T-cell (primary cell): ENCODE data around the gene FBXO31. TPM values are rescaled to one million over a fixed set of nuclear protein-coding genes. Genes with fewer than 3 reads are reported as not detected.
"Not testable (repeated sequence)": the region's sequence is repeated elsewhere in the genome, so short reads cannot be mapped to it uniquely, and the experiment has no call there.

ENCODE experiments used
- ATAC-seq, 4 experiments: fragments of 200-7000 bp in 3 of 4; fragments of 150-1000 bp in 1 of 4; cut with Tn5 transposase; replicated peaks in 1 of 4; 1 replicate in 3 of 4; 2 replicates in 1 of 4; pipeline ENCODE4 v1.10.0; 2021; ENCODE audit warnings: moderate library complexity in 3 of 4, mild to moderate bottlenecking in 2 of 4, moderate number of reproducible peaks in 1 of 4
- CTCF ChIA-PET, 2 donors: fragments of 300-600 bp; sonication (Branson Sonifier 250); formaldehyde crosslinking; loops; one replicate each; lab custom pipeline; 2022; ENCODE audit warnings: antibody characterized with exemption in 2 of 2; lab: Charles Lee
- POLR2A ChIA-PET, 2 donors: fragments of 300-600 bp; sonication (Branson Sonifier 250); formaldehyde crosslinking; loops; one replicate each; lab custom pipeline; 2022; ENCODE audit warnings: antibody characterized with exemption in 2 of 2; lab: Charles Lee
- DNase-seq, 35 experiments: peaks; one replicate each; pipeline versions ENCODE4 v3.0.0 to v3.0.0-alpha.2; 2013 to 2023
- H3K27ac ChIP-seq: one replicate; pipeline ENCODE4 v1.5.1; 2013; ENCODE audit warnings: low read length
- H3K27me3 ChIP-seq, 2 experiments: replicated peaks in 1 of 2; 1 replicate in 1 of 2; 2 replicates in 1 of 2; pipeline versions ENCODE4 v1.6.1 to v1.7.0; 2013; ENCODE audit warnings: low read length in 1 of 2, mixed read lengths in 1 of 2; ENCODE audit not compliant: control insufficient read depth in 2 of 2, insufficient read depth in 2 of 2; ENCODE audit errors: extremely low read depth in 1 of 2
- H3K36me3 ChIP-seq, 2 donors: 1 replicate in 1 of 2; 2 replicates in 1 of 2; pipeline versions ENCODE4 v1.6.1 to v1.7.0; 2013; ENCODE audit warnings: low read length in 1 of 2; ENCODE audit not compliant: control insufficient read depth in 2 of 2, insufficient read depth in 1 of 2; ENCODE audit errors: extremely low read depth in 1 of 2
- H3K4me1 ChIP-seq, 2 experiments: 1 replicate in 1 of 2; 2 replicates in 1 of 2; pipeline versions ENCODE4 v1.6.1 to v1.7.0; 2013; ENCODE audit warnings: low read length in 2 of 2, mixed read lengths in 1 of 2; ENCODE audit not compliant: insufficient read depth in 2 of 2, control insufficient read depth in 1 of 2; ENCODE audit errors: extremely low read depth in 1 of 2
- H3K4me3 ChIP-seq, 2 donors: 1 replicate in 1 of 2; 2 replicates in 1 of 2; pipeline versions ENCODE4 v1.5.1 to v1.7.0; 2013; ENCODE audit warnings: mild to moderate bottlenecking in 2 of 2, low read length in 1 of 2, moderate library complexity in 1 of 2; ENCODE audit not compliant: control insufficient read depth in 1 of 2; ENCODE audit errors: extremely low read depth in 1 of 2
- H3K9me3 ChIP-seq: 2 replicates; pipeline ENCODE4 v1.7.0; 2013
- H3K27ac Mint-ChIP-seq, 2 donors: one replicate each; pipeline ENCODE4 v1.8.0; 2020 to 2021; ENCODE audit warnings: mild to moderate bottlenecking in 2 of 2, mixed read lengths in 2 of 2
- H3K27me3 Mint-ChIP-seq, 2 donors: one replicate each; pipeline ENCODE4 v1.8.0; 2021 to 2022; ENCODE audit warnings: mixed read lengths in 2 of 2
- H3K36me3 Mint-ChIP-seq: one replicate; pipeline ENCODE4 v1.8.0; 2021; ENCODE audit warnings: mixed read lengths
- H3K4me1 Mint-ChIP-seq, 3 donors: one replicate each; pipeline ENCODE4 v1.8.0; 2020 to 2022; ENCODE audit warnings: mixed read lengths in 3 of 3, mild to moderate bottlenecking in 1 of 3
- H3K4me3 Mint-ChIP-seq, 3 donors: one replicate each; pipeline ENCODE4 v1.8.0; 2020 to 2022; ENCODE audit warnings: mild to moderate bottlenecking in 3 of 3, mixed read lengths in 3 of 3, moderate library complexity in 3 of 3
- H3K9me3 Mint-ChIP-seq, 3 donors: one replicate each; pipeline ENCODE4 v1.8.0; 2020 to 2022; ENCODE audit warnings: mixed read lengths in 3 of 3
- WGBS: methylation state at CpG from one replicate; pipeline ENCODE4 v1.1.5; 2013; ENCODE audit warnings: missing lambda C conversion rate; ENCODE audit not compliant: insufficient coverage; 5-methylcytosine and 5-hydroxymethylcytosine counted together
- total RNA-seq, 35 experiments: library from RNA in 6 of 35; stranded (reverse) in 6 of 35; fragments of 120-200 nt in 1 of 35; gene quantifications; one replicate each; pipeline versions ENCODE4 v1.2.1 to v1.2.4 and lab custom pipeline; 2013 to 2026

The FBXO31 gene
- total RNA-seq, 5 donors from 2014 or later (not counting 1 experiment from before 2014, with no cell fraction given), result 34.7 to 67.2 (median 55.6) TPM

DNA sequence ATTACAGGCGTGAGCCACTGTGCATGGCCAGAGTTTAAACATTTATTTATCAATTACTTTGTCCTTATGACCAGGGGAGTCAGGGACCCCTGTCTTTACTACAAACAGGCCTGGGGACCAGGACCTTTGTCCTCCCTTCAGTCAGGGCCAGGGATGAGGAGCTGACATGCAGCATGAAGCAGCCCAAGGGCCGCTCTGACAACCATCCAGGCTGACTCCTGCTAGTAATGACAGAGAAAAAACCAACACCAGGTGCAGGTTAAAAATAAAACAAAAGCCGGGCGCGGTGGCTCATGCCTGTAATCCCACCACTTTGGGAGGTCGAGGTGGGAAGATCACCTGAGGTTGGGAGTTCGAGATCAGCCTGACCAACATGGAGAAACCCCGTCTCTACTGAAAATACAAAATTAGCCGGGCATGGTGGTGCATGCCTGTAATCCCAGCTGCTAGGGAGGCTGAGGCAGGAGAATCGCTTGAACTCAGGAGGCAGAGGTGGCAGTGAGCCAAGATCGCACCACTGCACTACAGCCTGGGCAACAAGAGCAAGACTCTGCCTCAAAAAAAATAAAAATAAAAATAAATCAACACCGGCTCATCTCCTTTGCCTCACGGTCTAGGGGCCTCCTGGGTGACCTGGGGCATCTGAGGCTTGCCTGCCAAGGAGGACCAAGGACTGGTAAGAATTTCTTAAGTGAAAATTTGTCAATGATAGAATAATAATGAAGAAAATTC, 20.6 kb downstream of the FBXO31 start:
- POLR2A ChIA-PET, H3K27ac Mint-ChIP-seq, H3K27ac ChIP-seq, ATAC-seq, H3K4me3 Mint-ChIP-seq, H3K27me3 ChIP-seq, H3K9me3 ChIP-seq, H3K9me3 Mint-ChIP-seq, DNase-seq, H3K4me3 ChIP-seq, H3K27me3 Mint-ChIP-seq, H3K4me1 ChIP-seq: not testable (repeated sequence)
- CTCF ChIA-PET, result interaction anchor here in 1 of 2 donors (0.6 kb wide), 1 partner anchor 32 kb away, joined by 4 read pairs; no protein-coding TSS in a partner anchor
- H3K36me3 Mint-ChIP-seq, result peaks cover 39% of the 10 kb centered on the region
- H3K36me3 ChIP-seq, result peaks cover 3 to 45% of the 10 kb centered on the region in 2 donors
- 98% methylated on average over 4 of the region's 13 CpGs for WGBS
- peaks cover 26 to 37% (median 27%) of the 10 kb centered on the region in 3 donors for H3K4me1 Mint-ChIP-seq

DNA sequence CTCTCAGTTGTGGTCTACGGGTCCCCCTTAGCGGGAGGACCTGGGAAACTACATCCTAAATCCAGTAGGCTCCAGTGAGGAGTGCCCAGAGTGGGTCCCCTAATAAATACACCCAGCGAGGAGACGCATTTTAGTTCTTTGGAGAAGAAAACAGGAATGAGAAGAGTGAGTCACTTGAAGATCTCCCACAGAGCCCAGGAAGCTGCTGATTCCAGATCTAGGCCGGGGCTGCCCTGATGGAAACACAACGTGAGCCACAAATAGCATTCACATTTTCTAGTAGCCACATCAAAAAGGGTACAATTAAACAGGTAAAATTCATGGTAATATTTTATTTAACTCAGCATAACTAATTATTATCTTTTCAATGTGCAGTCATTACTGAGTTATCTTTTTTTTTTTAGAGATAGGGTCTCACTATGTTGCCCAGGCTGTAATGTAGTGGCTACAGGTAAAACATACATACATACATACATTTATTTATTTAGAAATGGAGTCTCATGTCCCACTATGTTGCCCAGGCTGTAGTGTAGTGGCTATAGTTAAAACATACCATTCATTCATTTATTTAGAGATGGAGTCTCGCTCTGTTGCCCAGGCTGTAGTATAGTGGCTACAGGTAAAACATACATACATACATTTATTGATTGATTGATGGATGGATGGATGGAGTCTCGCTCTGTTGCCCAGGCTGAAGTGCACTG, 21.5 kb downstream of the FBXO31 start:
- no peaks in the 10 kb centered on the region for H3K27me3 ChIP-seq
- WGBS, result 100% methylated on average over 1 of the region's 8 CpGs
- H3K4me3 Mint-ChIP-seq, result no peak overlapping the region
- H3K27ac Mint-ChIP-seq, result no peak overlapping the region
- H3K9me3 Mint-ChIP-seq, result no peaks in the 10 kb centered on the region
- ATAC-seq (no peak), DNase-seq (no peak)
- CTCF ChIA-PET, result no interaction called here
- H3K27me3 Mint-ChIP-seq, result no peaks in the 10 kb centered on the region
- H3K36me3 ChIP-seq, result peaks cover 3 to 51% of the 10 kb centered on the region in 2 donors
- H3K4me3 ChIP-seq, result no peak overlapping the region
- POLR2A ChIA-PET, result no interaction called here
- H3K4me1 ChIP-seq, result peaks cover 0 to 6% of the 10 kb centered on the region in 2 experiments
- H3K36me3 Mint-ChIP-seq, result peaks cover 40% of the 10 kb centered on the region
- no peak overlapping the region for H3K27ac ChIP-seq
- H3K9me3 ChIP-seq, result no peaks in the 10 kb centered on the region
- peaks cover 19 to 28% (median 22%) of the 10 kb centered on the region in 3 donors for H3K4me1 Mint-ChIP-seq

DNA sequence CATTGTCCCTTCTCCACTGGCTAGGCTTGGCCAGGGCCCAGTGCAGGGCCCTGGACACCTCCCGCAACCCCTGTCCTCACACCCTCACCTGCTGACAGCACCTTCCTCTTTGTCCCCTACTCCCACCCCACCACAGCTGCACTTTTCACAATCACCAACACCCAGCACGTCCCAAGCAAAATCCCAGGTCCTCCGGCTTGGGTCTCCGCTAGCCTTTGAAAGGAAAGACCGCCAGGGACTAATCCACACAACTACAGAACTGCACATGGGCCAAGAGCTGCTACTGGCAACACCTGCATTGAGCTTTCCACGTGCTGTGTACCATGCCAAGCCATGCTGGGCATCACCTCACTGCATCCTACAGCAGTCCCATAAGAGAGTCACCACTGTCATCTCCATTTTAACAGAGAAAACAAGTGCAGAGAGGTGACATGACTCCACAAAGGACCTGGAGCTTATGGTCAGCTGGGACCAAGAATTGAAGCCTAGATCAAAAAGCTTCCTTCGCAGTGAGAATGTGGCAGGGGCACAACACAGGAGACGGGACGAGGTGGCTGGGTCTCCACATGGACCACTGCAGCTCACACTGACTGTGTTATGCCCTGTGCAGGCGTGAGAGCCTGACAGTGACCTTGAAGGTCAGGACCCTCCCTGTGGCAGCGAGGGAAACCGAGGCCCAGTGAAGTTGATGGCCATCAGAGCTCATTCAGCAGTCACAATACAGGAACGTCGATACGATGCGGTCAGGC, 22.5 kb downstream of the FBXO31 start:
- Histone ChIP-seq H3K4me3 (no peak overlapping the region), H3K4me1 (peaks cover 0 to 6% of the 10 kb centered on the region in 2 experiments), H3K27me3 (no peaks in the 10 kb centered on the region), H3K27ac (no peak overlapping the region), H3K9me3 (no peaks in the 10 kb centered on the region), H3K36me3 (peaks cover 11 to 60% of the 10 kb centered on the region in 2 donors)
- ChIA-PET POLR2A (interaction anchor here in 1 of 2 donors (0.6 kb wide), 1 partner anchor 1850 kb away, joined by 4 read pairs; no protein-coding TSS in a partner anchor), CTCF (interaction anchor here in 1 of 2 donors (1.1 kb wide), 1 partner anchor 21 kb away, joined by 3 read pairs; no protein-coding TSS in a partner anchor)
- ATAC-seq (no peak), DNase-seq (no peak)
- Mint-ChIP-seq H3K27me3 (no peaks in the 10 kb centered on the region), H3K4me1 (peaks cover 14 to 23% (median 16%) of the 10 kb centered on the region in 3 donors), H3K4me3 (no peak overlapping the region), H3K9me3 (no peaks in the 10 kb centered on the region), H3K36me3 (peaks cover 38% of the 10 kb centered on the region), H3K27ac (no peak overlapping the region)
- 100% methylated on average over 15 of the region's 16 CpGs for WGBS

- ChIA-PET POLR2A (no interaction called here), CTCF (no interaction called here)
- Mint-ChIP-seq H3K27me3 (no peaks in the 10 kb centered on the region), H3K27ac (no peak overlapping the region), H3K4me3 (no peak overlapping the region), H3K9me3 (no peaks in the 10 kb centered on the region), H3K4me1 (peaks cover 0 to 11% (median 4%) of the 10 kb centered on the region in 3 donors), H3K36me3 (peaks cover 36% of the 10 kb centered on the region)
- H3K4me3 ChIP-seq, result no peak overlapping the region
- H3K27me3 ChIP-seq, result no peaks in the 10 kb centered on the region
- WGBS, result 94% methylated on average over 6 of the region's 7 CpGs
- no peak overlapping the region for H3K27ac ChIP-seq
- H3K9me3 ChIP-seq, result no peaks in the 10 kb centered on the region
- ATAC-seq (no peak), DNase-seq (no peak)
- H3K36me3 ChIP-seq, result peaks cover 14 to 60% of the 10 kb centered on the region in 2 donors
- peaks cover 0 to 3% of the 10 kb centered on the region in 2 experiments for H3K4me1 ChIP-seq
These were observed 24.5 kb downstream of the FBXO31 start for GRCh38 chr16:87359121-87359520.

DNA sequence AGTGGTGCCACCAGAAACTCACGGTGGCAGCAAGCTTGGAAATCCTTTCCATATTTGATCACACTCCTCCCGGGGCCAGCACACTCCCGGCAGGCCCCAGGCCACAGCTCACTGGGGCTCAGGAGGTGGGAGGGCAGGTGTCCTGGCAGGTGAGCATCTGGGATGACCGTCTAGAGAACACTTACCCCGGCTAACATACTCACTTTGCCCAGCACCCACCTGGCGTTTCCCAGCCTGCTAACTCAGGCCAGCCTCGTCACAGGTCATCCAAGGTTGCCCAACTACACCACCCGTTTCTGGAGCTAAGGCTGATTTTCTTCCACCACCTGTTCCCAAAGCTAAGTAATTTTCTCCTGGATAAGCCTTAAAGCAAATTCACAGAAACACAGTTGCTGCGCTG, 24.9 kb downstream of the FBXO31 start:
- Histone ChIP-seq H3K27me3 (no peaks in the 10 kb centered on the region), H3K4me1 (peaks cover 0 to 3% of the 10 kb centered on the region in 2 experiments), H3K4me3 (no peak overlapping the region), H3K9me3 (no peaks in the 10 kb centered on the region), H3K36me3 (peaks cover 14 to 64% of the 10 kb centered on the region in 2 donors), H3K27ac (no peak overlapping the region)
- ChIA-PET POLR2A (no interaction called here), CTCF (interaction anchor here in 1 of 2 donors (0.5 to 0.6 kb wide), 2 partner anchors 87 to 541 kb away, joined by 4 to 5 read pairs; no protein-coding TSS in a partner anchor)
- peaks cover 35% of the 10 kb centered on the region for H3K36me3 Mint-ChIP-seq
- H3K27me3 Mint-ChIP-seq, result no peaks in the 10 kb centered on the region
- 97% methylated on average over 6 of the region's 9 CpGs for WGBS
- H3K4me3 Mint-ChIP-seq, result no peak overlapping the region
- H3K9me3 Mint-ChIP-seq, result no peaks in the 10 kb centered on the region
- ATAC-seq (no peak), DNase-seq (no peak)
- no peak overlapping the region for H3K27ac Mint-ChIP-seq
- H3K4me1 Mint-ChIP-seq, result peaks cover 0 to 7% (median 4%) of the 10 kb centered on the region in 3 donors

DNA sequence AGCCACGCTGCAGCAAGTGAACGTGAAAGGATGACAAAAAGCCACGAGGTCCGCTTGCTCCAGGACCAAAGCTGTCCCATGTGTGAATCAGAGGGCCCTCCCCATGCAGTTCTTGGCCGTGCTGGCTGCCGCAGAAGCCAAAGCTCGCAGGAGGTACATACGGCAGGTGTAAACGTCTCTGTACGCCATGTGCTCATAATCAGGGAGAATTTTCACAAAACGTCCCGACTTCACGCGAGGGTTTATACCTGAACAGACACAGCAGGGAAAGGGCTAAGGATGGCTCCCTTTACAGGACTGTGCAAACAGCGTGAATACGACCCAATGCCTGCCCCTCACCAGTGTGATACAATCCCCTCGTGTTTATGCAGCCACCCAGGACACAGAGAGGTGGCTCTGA, 25.3 kb downstream of the FBXO31 start:
- Histone ChIP-seq H3K27ac (no peak overlapping the region), H3K9me3 (no peaks in the 10 kb centered on the region), H3K36me3 (peaks cover 15 to 64% of the 10 kb centered on the region in 2 donors), H3K4me1 (peaks cover 0 to 3% of the 10 kb centered on the region in 2 experiments), H3K27me3 (no peaks in the 10 kb centered on the region), H3K4me3 (no peak overlapping the region)
- ChIA-PET CTCF (interaction anchor here in 1 of 2 donors (0.5 to 0.6 kb wide), 2 partner anchors 87 to 542 kb away, joined by 4 to 5 read pairs; no protein-coding TSS in a partner anchor), POLR2A (no interaction called here)
- Mint-ChIP-seq H3K36me3 (peaks cover 31% of the 10 kb centered on the region), H3K9me3 (no peaks in the 10 kb centered on the region), H3K27me3 (no peaks in the 10 kb centered on the region), H3K27ac (no peak overlapping the region), H3K4me1 (peaks cover 0 to 3% (median 3%) of the 10 kb centered on the region in 3 donors), H3K4me3 (no peak overlapping the region)
- ATAC-seq, result no peak
- WGBS, result 97% methylated on average over 17 of the region's 17 CpGs
- no peak for DNase-seq
